GM19193 (cell line): ENCODE measurements around the gene NUMB.

Source experiments
- POLR2A ChIP-seq: IDR thresholded peaks from 4 replicates; pipeline ENCODE4 v1.6.1; 2011; ENCODE audit not compliant: insufficient read depth, insufficient read length; ENCODE audit errors: extremely low read depth

NUMB gene

GRCh38 chr14:73457041-73457923, 1.1 kb downstream of the NUMB start:
- TF ChIP-seq POLR2A, result no peak

- no peak for TF ChIP-seq POLR2A
These were observed 3.1 kb downstream of the NUMB start for GRCh38 chr14:73455294-73455693.

GRCh38 chr14:73452341-73453186, 5.8 kb downstream of the NUMB start:
- TF ChIP-seq POLR2A, result no peak

GRCh38 chr14:73443758-73444157, 14.6 kb downstream of the NUMB start:
- TF ChIP-seq POLR2A, result no peak

- TF ChIP-seq POLR2A, result no peak
These were observed 17.1 kb downstream of the NUMB start for GRCh38 chr14:73441286-73441685.

GRCh38 chr14:73438993-73439392, 19.4 kb downstream of the NUMB start:
- TF ChIP-seq POLR2A, result no peak

GRCh38 chr14:73437206-73437605, 21.1 kb downstream of the NUMB start:
- TF ChIP-seq POLR2A, result no peak

GRCh38 chr14:73432124-73432523, 26.2 kb downstream of the NUMB start:
- no peak for TF ChIP-seq POLR2A

- no peak for TF ChIP-seq POLR2A
These were observed 30.0 kb downstream of the NUMB start for GRCh38 chr14:73428353-73428824.

GRCh38 chr14:73427516-73428264, 30.7 kb downstream of the NUMB start:
- TF ChIP-seq POLR2A, result no peak

- TF ChIP-seq POLR2A, result no peak
These were observed 31.5 kb downstream of the NUMB start for GRCh38 chr14:73426877-73427276.

- TF ChIP-seq POLR2A, result no peak
These were observed 33.9 kb downstream of the NUMB start for GRCh38 chr14:73424453-73424852.

- no peak for TF ChIP-seq POLR2A
These were observed 35.8 kb downstream of the NUMB start for GRCh38 chr14:73422515-73422914.

- no peak for TF ChIP-seq POLR2A
These were observed 40.1 kb downstream of the NUMB start for GRCh38 chr14:73418227-73418626.
